OCI-LY1 (cell line): ENCODE results near the gene FOXJ1.

Source experiments
- H2AFZ ChIP-seq: fragments of 200-600 bp; sonication (generic), shearing (Covaris generic); 2 replicates; pipeline ENCODE4 v1.6.0; 2014; ENCODE audit warnings: antibody characterized with exemption, mild to moderate bottlenecking, low read length
- H3F3A ChIP-seq: fragments of 200-600 bp; sonication (generic), shearing (Covaris generic); 2 replicates; pipeline ENCODE4 v1.6.0; 2014; ENCODE audit warnings: mild to moderate bottlenecking, antibody characterized with exemption, low read length, moderate library complexity; ENCODE audit not compliant: insufficient read depth
- H3K27ac ChIP-seq: fragments of 200-600 bp; sonication (generic); 2 replicates; pipeline ENCODE4 v1.5.1; 2014; ENCODE audit warnings: low read length, mixed run types, mild to moderate bottlenecking, low read depth; ENCODE audit not compliant: poor library complexity, severe bottlenecking
- H3K27me3 ChIP-seq: fragments of 200-600 bp; sonication (generic); 2 replicates; pipeline ENCODE4 v1.6.0; 2014; ENCODE audit warnings: antibody characterized with exemption, mild to moderate bottlenecking, low read length, moderate library complexity; ENCODE audit not compliant: insufficient read depth
- H3K36me3 ChIP-seq: fragments of 200-600 bp; sonication (generic); 2 replicates; pipeline ENCODE4 v1.6.1; 2014; ENCODE audit warnings: mild to moderate bottlenecking, antibody characterized with exemption, low read length, moderate library complexity, mixed read lengths; ENCODE audit not compliant: insufficient read depth
- H3K4me1 ChIP-seq: fragments of 200-600 bp; sonication (generic); 2 replicates; pipeline ENCODE4 v1.5.1; 2014; ENCODE audit warnings: mild to moderate bottlenecking, low read length, moderate library complexity; ENCODE audit not compliant: insufficient read depth, severe bottlenecking
- H3K4me2 ChIP-seq: fragments of 200-600 bp; sonication (generic), shearing (Covaris generic); 2 replicates; pipeline ENCODE4 v1.6.1; 2014; ENCODE audit warnings: low read length
- H3K4me3 ChIP-seq: fragments of 200-600 bp; sonication (generic); 2 replicates; pipeline ENCODE4 v1.5.1; 2014; ENCODE audit warnings: low read length, low read depth, mild to moderate bottlenecking, mixed read lengths; ENCODE audit not compliant: poor library complexity, severe bottlenecking
- H3K79me2 ChIP-seq: fragments of 200-600 bp; shearing (Covaris generic); 2 replicates; pipeline ENCODE4 v1.6.1; 2016; ENCODE audit warnings: mixed run types, low read length, mixed read lengths; ENCODE audit not compliant: insufficient read depth
- H3K9ac ChIP-seq: fragments of 200-600 bp; sonication (generic), shearing (Covaris generic); 2 replicates; pipeline ENCODE4 v1.6.1; 2014; ENCODE audit warnings: mild to moderate bottlenecking, low read length, mixed read lengths
- H3K9me2 ChIP-seq: fragments of 200-600 bp; sonication (generic), shearing (Covaris generic); 2 replicates; pipeline ENCODE4 v1.6.1; 2014; ENCODE audit warnings: low read depth, mild to moderate bottlenecking, low read length, mixed read lengths
- H3K9me3 ChIP-seq: fragments of 200-600 bp; shearing (Covaris generic); 2 replicates; pipeline ENCODE4 v1.6.1; 2014; ENCODE audit warnings: low read length, mixed read lengths
- H4K20me1 ChIP-seq: fragments of 200-600 bp; sonication (generic), shearing (Covaris generic); 2 replicates; pipeline ENCODE4 v1.6.0; 2016; ENCODE audit warnings: mild to moderate bottlenecking, low read length; ENCODE audit not compliant: insufficient read depth
- CTCF ChIP-seq: fragments of 200-600 bp; sonication (generic), shearing (Covaris generic); IDR thresholded peaks from 2 replicates; pipeline ENCODE4 v1.5.1; 2017; ENCODE audit warnings: mild to moderate bottlenecking, antibody characterized with exemption, low read length, moderate library complexity, mixed read lengths
- EZH2 ChIP-seq: fragments of 200-600 bp; sonication (generic), shearing (Covaris generic); IDR thresholded peaks from 2 replicates; pipeline ENCODE4 v1.8.0; 2017; ENCODE audit warnings: borderline replicate concordance, mixed run types, mild to moderate bottlenecking, antibody characterized with exemption, low read length, moderate library complexity, mixed read lengths

The FOXJ1 gene

DNA sequence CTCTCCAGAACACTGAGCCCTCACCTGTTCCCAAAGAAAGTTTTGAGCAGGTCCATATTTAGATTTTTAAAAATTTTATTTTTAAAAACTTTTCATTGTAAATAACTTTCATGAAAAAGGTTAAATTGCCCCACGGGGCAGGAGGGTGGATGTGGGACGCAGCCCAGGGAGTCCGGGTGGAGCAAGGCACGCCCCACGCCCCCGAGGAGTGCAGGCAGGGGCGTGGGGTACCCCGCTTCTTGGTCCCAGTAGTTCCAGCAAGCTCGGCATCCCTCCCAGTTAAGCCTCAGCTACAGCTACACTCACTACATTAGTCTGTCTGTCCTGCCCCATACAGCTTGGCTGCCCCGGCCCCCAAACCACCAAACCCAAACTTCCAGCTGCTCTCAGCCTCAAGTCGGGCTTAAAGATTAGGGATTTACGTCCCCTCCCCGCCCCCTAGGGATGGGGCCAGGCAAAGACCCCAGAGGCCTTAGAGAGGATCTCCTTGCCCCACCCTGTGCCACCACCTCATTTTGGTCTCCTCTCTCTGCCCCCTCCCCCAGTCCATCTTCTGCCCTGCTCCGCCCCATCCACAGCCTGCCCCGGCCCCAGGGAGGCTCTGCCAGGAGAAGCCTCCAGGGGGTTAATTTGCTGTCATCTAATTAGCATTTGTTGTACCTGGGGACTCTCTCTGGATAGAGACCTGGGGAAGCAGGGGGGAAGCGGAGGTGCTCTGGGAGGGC, 4.6 kb downstream of the FOXJ1 start:
- Histone ChIP-seq H3K4me2 (no peak overlapping the region), H3K4me1 (peaks cover 2% of the 10 kb centered on the region), H3K79me2 (no peaks in the 10 kb centered on the region), H4K20me1 (no peaks in the 10 kb centered on the region), H3K9ac (no peak overlapping the region), H3F3A (no peaks in the 10 kb centered on the region), H3K9me2 (no peaks in the 10 kb centered on the region), H3K4me3 (no peak overlapping the region), H3K27me3 (peaks cover 7% of the 10 kb centered on the region), H3K9me3 (no peaks in the 10 kb centered on the region), H3K27ac (no peak overlapping the region), H2AFZ (no peak overlapping the region), H3K36me3 (no peaks in the 10 kb centered on the region)
- TF ChIP-seq EZH2 (no peak), CTCF (no peak)

- no peaks in the 10 kb centered on the region for H3K4me1 ChIP-seq
- H3K36me3 ChIP-seq, result no peaks in the 10 kb centered on the region
- H4K20me1 ChIP-seq, result no peaks in the 10 kb centered on the region
- no peak overlapping the region for H2AFZ ChIP-seq
- no peaks in the 10 kb centered on the region for H3K79me2 ChIP-seq
- H3K9ac ChIP-seq, result no peak overlapping the region
- no peak overlapping the region for H3K4me3 ChIP-seq
- no peak for TF ChIP-seq CTCF
- no peaks in the 10 kb centered on the region for H3F3A ChIP-seq
- no peaks in the 10 kb centered on the region for H3K9me2 ChIP-seq
- H3K27me3 ChIP-seq, result peaks cover 12% of the 10 kb centered on the region
- no peak overlapping the region for H3K27ac ChIP-seq
- H3K9me3 ChIP-seq, result no peaks in the 10 kb centered on the region
- no peak overlapping the region for H3K4me2 ChIP-seq
Observed at GRCh38 chr17:76135810-76136188, 5.2 kb downstream of the FOXJ1 start.

- Histone ChIP-seq H3K27ac (no peak overlapping the region), H3K4me1 (no peaks in the 10 kb centered on the region), H3K36me3 (no peaks in the 10 kb centered on the region), H4K20me1 (no peaks in the 10 kb centered on the region), H3K4me2 (no peak overlapping the region), H3K27me3 (peaks cover 9% of the 10 kb centered on the region), H3K9me2 (no peaks in the 10 kb centered on the region), H3K4me3 (no peak overlapping the region), H2AFZ (no peak overlapping the region), H3K79me2 (no peaks in the 10 kb centered on the region), H3K9ac (no peak overlapping the region), H3F3A (no peaks in the 10 kb centered on the region), H3K9me3 (no peaks in the 10 kb centered on the region)
- TF ChIP-seq EZH2 (no peak), CTCF (no peak)
Observed at GRCh38 chr17:76134911-76135809, 5.9 kb downstream of the FOXJ1 start.
